ENCODE measurements around the gene CFAP99.

The CFAP99 gene

DNA sequence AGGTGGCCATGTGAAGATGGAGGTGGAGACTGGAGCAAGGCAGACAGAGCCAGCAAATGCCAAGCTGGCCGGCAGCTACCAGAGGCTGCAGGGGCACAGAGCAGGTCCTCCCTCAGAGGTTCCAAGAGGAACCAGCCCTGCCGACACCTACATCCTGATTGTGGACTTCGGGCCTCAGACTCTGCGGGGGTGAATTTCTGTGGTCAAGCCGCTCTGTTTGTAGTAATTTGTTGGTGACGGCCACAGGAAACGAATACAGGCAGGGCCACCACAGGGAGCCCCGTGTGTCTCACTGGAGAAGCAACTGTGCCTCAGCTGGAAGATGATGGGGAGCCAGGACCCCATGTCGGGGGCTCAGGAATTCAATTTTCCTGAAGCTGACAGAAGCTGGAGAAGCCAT lies 28.6 kb upstream of the CFAP99 start:
- no peak for DNase-seq (ENCODE audit: low spot score)
- TF ChIP-seq, protein P1, sequence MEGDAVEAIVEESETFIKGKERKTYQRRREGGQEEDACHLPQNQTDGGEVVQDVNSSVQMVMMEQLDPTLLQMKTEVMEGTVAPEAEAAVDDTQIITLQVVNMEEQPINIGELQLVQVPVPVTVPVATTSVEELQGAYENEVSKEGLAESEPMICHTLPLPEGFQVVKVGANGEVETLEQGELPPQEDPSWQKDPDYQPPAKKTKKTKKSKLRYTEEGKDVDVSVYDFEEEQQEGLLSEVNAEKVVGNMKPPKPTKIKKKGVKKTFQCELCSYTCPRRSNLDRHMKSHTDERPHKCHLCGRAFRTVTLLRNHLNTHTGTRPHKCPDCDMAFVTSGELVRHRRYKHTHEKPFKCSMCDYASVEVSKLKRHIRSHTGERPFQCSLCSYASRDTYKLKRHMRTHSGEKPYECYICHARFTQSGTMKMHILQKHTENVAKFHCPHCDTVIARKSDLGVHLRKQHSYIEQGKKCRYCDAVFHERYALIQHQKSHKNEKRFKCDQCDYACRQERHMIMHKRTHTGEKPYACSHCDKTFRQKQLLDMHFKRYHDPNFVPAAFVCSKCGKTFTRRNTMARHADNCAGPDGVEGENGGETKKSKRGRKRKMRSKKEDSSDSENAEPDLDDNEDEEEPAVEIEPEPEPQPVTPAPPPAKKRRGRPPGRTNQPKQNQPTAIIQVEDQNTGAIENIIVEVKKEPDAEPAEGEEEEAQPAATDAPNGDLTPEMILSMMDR (IDR thresholded peaks at IDR 0.05; ENCODE audit: extremely low read depth, insufficient read depth, missing control alignments), result no peak
- in situ Hi-C loops (cut with MboI; ENCODE audit: low pct_unique_long_range_greater_than_20kb, low sequenced_read_pairs, unreplicated experiment), result no loop called here

DNA sequence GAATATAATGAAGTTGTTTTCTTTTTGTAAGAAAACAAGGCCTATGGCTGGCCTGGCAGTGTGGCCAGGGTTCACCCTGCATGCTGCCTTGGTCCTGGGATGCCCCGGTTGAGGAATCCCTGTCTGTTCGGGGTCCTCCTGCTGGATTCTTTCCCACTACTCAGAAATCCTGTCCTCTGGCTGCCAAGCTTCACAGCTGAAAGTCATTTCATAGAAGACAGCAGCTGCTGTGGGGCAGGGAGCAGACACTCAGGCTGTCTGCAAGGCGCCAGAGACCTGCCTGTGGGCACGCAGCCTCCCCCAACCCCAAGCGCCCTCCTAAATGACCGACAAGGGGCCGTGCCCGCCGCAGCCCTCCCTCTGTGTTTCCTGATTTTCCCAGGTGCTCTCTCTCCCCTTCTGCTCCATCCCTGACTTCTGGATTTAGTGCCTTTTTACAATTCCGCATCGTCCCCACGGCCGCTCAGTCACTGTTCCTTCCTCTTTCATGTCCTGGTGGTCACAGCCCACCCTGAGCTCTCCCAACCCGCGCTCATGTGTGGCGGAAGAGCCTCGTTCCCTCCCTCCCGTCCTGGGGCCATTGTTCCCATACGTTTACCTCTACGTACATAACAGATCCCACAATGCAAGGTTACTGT lies 27.9 kb upstream of the CFAP99 start:
- in situ Hi-C loops (cut with MboI; ENCODE audit: low pct_unique_long_range_greater_than_20kb, low sequenced_read_pairs, unreplicated experiment), result no loop called here

DNA sequence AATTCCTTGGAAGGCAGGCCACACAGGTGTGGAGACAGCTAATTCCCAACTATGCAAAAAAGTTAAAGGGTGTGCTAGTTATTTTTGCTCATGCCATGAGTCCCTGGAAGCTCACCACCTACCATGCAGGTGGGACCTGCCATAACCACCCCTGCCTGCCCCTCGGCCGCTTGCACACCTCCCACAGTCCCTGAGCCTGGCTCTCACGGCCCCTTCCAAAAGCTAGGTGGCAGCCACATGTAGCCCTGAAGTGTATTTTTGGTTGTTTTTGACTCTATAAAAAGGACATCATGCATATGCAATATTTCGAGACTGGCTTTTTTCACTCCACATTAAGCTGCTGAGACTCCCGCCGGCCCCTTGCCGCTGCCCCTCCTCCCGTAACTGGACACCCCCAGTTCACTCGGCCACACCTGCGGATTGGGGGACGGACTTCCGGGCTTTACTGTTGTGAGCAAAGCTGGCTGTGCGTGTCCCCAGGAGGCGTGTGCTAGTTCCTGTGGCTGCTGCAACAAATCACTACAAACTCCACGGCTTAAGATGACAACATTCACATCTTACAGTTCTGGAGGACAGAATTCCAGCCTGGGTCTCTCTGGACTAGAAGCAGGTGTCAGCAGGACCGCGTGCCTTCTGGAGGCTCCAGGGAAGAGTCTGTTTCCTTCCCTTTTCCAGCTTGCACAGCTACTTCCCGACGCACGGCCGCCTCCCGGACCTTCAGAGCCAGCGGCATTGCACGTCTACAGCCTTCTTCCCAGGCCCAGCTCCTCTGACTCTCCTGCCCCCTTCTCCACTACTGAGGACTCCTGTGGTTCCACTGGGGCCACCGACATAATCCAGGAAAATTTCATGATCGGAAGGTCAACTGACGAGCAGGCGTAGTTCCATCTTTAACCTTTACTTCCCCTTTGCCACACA lies 25.1 kb upstream of the CFAP99 start:
- DNase-seq (ENCODE audit: low spot score), result peak; percentile 70
- TF ChIP-seq, protein P1 (IDR thresholded peaks at IDR 0.05; ENCODE audit: extremely low read depth, insufficient read depth, missing control alignments), result no peak
- in situ Hi-C loops (cut with MboI; ENCODE audit: low pct_unique_long_range_greater_than_20kb, low sequenced_read_pairs, unreplicated experiment), result no loop called here

More for the DNA sequence above, 27.9 kb upstream of the CFAP99 start:
- no peak for DNase-seq (ENCODE audit: low spot score)
- TF ChIP-seq, protein P1 (IDR thresholded peaks at IDR 0.05; ENCODE audit: extremely low read depth, insufficient read depth, missing control alignments), result no peak

DNA sequence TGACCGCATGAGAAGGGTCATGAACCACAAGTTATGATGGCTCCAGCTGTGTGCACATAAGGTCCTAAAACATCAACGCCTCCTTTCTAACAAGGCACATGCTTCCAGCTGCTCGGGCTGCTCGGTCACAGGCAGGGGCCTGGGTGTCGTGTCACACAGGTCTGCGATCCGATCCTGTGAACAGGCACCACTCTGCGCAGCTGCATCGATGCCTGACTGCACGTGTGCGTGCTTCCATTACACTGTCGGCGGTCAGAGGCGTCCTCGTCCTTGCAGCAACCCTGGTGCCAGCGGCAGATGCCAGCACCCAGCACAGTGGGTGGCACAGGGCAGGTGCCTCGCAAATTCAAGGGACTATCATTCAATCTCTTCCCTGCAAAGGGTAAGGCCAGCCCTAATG lies 24.2 kb upstream of the CFAP99 start:
- in situ Hi-C loops (cut with MboI; ENCODE audit: low pct_unique_long_range_greater_than_20kb, low sequenced_read_pairs, unreplicated experiment), result no loop called here
- TF ChIP-seq, protein P1 (IDR thresholded peaks at IDR 0.05; ENCODE audit: extremely low read depth, insufficient read depth, missing control alignments), result no peak
- no peak for DNase-seq (ENCODE audit: low spot score)

DNA sequence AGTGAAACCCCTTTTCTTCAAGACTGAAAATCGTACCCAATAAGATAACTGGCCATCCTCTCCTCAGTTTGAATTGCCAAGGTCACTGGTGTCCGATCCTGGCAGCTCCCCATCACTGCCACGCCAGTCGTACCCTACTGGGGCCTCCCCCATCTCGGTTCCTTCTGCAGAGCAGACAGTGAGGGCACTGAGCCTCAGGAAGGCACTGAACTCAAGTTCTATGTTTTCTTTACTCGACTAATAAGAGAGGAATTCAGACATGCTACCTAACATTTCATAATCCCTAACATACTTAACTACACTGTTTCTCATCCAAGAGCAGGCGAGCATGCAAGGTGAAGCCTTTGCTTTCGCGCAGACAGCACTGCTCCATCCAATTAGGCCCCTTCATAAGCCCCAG lies 23.7 kb upstream of the CFAP99 start:
- no peak for DNase-seq (ENCODE audit: low spot score)
- TF ChIP-seq, protein P1 (IDR thresholded peaks at IDR 0.05; ENCODE audit: extremely low read depth, insufficient read depth, missing control alignments), result no peak
- in situ Hi-C loops (cut with MboI; ENCODE audit: low pct_unique_long_range_greater_than_20kb, low sequenced_read_pairs, unreplicated experiment), result no loop called here

DNA sequence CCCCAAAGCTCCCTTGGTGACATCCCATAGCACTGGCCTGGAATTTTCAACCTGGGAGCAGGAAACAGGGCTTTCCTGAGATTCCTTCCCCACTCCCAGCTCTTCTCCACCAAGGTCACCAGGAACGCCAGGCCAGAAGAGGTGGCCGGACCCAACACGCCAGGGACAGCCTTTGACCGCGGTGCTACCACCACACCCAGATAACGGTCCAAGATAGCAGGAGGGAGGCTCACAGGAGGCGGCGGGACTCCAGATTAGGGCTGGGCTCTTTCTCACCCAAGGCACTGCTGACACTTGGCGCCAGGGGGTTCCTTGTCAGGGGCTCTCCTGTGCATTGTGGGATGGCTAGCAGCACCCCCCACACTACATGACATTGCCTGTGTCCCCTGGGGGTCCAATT lies 23.2 kb upstream of the CFAP99 start:
- TF ChIP-seq, protein P1 (IDR thresholded peaks at IDR 0.05; ENCODE audit: extremely low read depth, insufficient read depth, missing control alignments), result no peak
- no peak for DNase-seq (ENCODE audit: low spot score)
- in situ Hi-C loops (cut with MboI; ENCODE audit: low pct_unique_long_range_greater_than_20kb, low sequenced_read_pairs, unreplicated experiment), result no loop called here
